GM23248 (cell line): ENCODE results near the gene SOX12.

ENCODE experiments used
- EZH2 ChIP-seq: fragments of 200-600 bp; sonication (generic); IDR thresholded peaks from 2 replicates; pipeline ENCODE4 v1.6.1; 2018; ENCODE audit warnings: antibody characterized with exemption, mild to moderate bottlenecking; ENCODE audit not compliant: insufficient read depth, poor library complexity, severe bottlenecking
- EZH2phosphoT487 ChIP-seq: fragments of 200-600 bp; sonication (generic); IDR thresholded peaks from 2 replicates; pipeline ENCODE4 v1.6.1; 2018; ENCODE audit warnings: antibody characterized with exemption, moderate library complexity, mild to moderate bottlenecking, low read depth; ENCODE audit not compliant: insufficient read depth

DNA sequence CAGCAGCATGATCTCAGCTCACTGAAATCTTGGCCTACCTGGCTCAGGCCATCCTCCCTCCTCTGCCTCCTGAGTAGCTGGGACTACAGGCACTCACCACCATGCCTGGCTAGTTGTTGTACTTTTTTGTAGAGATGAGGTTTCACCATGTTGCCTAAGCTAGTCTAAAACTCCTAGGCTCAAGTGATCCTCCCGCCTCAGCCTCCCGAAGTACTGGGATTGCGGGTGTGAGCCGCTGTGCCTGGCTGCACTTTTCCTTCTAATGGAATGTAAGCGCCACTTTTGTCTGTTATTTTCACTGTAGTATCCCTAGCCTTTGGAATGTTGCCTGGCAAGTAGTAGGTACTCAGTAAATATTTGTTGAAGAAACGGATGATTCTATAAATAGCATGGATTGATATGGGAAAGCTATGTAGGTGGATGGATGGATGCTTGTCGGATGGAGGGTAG is 44.8 kb downstream of the SOX12 start:
- no peak for TF ChIP-seq EZH2phosphoT487
- TF ChIP-seq EZH2: no peak
